Amniotic epithelial cell (primary cell): Measurements from ENCODE around the gene ADAT1.
A peak's percentile ranks its signal among the peaks of the same experiment; 100 is the strongest.
"Not testable (repeated sequence)": the region's sequence is repeated elsewhere in the genome, so short reads cannot be mapped to it uniquely, and the experiment has no call there.

Source experiments
- DNase-seq: peaks from one replicate; pipeline ENCODE4 v3.0.0-alpha.2; 2010; ENCODE audit warnings: low read depth

The ADAT1 gene

DNA sequence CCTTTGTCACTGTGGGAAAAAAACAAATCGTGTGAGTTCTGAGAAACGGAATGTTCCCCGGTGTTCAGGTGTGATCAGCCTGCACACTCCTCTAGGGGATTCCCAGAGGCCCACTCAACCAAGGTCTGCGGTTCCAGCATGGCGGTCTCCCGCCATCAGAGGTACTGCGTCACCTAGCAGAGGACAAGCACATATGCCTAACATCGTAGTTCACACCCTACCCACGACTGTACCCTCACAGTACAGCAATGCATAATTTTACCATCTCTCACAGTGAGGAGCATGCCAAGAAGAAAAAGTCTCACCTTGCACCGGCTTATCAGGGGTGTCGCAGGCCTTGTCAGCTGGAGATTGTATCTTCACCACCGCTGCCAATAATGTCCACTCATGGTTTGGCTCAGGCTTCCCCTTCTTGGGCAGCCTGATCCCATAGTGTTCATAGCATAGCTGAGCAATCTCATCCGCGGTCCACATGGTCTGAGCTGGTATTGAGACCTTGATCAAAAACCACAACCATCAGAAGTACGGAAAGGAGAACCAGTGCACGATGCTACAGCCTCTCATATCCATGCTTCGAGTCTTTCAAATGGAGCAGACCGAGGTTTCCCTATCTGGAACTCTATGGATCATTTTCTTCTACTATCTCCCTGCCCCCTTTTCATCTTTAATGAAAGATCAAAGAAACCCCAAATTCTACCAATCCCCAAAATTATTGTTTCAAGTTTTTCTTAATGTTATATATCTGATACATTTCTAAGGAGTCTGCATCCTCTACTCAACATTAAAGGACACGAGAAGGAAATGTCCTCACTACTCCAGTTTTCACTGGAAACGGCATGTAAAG, 2.5 kb downstream of the ADAT1 start:
- no peak for DNase-seq

- no peak for DNase-seq
These were observed 4.3 kb downstream of the ADAT1 start for GRCh38 chr16:75618780-75619179.

DNA sequence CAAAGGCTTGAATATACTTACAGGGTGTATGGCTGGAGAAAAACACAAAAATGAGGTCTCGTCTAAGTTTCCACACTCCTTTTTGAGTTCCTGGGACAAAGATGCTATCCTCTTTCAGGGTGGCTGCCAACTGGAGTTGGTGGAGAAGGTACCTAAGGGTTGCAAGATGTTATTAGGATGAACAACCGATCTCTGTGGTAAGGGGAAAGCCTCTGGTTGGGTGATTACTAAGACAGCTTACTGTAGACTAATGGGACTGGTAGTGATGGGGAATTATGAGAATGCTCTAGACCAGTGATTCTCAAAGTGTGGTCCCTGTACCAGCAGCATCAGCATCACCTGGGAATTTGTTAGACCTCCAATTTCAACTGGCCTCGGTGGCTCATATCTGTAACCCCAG, 6.0 kb downstream of the ADAT1 start:
- DNase-seq: no peak

DNA sequence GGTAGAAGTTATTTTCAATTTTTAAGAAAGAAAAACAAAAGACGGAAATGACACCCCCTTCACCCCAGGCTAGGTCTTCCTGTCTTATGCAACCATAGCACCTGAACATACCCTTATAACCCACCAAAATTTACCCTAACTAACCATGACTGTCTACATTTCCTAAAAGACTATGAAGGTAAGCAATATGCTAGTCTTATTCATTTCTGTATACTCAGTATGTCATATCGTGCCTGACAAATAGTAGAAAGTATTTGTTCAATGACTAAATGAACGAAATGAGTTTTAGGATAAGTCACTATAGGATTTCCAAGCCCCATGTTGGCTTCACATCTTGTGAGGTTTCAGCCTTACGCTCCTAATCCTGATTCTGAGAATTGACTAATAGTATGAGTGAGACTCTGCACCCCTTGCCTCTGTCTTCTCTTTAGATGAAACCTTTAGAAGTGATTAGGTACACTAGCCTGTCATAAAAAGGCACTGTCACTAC, 6.5 kb downstream of the ADAT1 start:
- DNase-seq: no peak

- DNase-seq: no peak
These were observed 7.5 kb downstream of the ADAT1 start for GRCh38 chr16:75615619-75616018.

DNA sequence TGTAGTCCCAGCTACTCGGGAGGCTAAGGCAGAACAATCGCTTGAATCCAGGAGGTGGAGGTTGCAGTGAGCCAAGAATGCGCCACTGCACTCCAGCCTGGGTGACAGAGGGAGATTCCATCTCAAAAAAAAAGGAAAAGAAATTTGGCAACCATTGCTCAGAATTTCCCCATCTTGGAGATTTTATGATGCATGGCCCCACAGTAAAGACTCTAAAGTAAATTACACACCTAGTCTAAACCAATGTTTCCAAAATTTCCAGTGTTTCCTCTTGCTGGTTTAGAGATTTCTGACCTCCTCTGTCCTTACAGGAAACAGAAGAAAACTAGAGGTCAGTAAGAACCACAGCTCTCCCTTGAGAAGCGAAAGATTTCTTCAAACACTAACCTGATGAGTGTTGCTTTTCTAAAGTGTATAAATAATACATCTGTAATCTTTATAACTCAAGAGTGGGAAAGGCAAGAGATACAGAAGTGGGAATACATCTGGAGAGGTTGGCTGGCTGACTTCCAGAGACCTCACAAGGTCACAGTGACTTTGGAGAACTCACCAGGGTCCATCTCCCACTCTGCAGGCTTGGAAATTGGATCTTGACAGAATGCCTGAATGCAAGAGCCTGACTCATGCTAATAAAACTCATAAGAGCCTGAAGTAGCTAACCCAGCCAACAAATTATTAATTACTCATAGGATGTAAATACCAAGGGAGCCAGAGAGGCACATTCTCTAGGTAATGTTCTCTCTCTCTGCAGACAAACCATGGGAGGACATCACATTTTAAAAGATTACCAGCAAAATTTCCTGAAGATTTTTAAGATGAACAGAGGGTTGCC, 8.8 kb downstream of the ADAT1 start:
- peak; percentile 73 for DNase-seq

DNA sequence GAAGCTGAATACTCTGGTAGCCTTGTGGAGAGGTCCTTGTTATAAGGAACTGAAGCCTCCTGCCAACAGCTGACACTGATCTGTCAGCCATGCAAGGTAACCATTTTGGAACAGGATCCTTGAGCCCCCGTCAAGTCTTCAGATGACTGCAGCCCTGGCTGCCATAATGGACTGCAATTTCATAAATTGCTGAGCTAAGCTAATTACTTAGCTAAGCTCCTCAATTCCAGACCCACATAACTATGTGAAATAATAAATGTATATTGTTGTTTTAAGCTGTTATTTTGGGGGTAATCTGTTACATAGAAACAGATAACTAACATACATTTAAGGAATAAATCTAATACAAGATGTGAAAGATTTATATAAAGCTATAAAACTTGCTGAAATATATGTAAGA, 16.6 kb downstream of the ADAT1 start:
- DNase-seq: no peak

- DNase-seq: no peak
These were observed 19.8 kb downstream of the ADAT1 start for GRCh38 chr16:75603241-75603640.

- DNase-seq: peak; percentile 23
These were observed 23.4 kb downstream of the ADAT1 start for GRCh38 chr16:75599452-75600277.

DNA sequence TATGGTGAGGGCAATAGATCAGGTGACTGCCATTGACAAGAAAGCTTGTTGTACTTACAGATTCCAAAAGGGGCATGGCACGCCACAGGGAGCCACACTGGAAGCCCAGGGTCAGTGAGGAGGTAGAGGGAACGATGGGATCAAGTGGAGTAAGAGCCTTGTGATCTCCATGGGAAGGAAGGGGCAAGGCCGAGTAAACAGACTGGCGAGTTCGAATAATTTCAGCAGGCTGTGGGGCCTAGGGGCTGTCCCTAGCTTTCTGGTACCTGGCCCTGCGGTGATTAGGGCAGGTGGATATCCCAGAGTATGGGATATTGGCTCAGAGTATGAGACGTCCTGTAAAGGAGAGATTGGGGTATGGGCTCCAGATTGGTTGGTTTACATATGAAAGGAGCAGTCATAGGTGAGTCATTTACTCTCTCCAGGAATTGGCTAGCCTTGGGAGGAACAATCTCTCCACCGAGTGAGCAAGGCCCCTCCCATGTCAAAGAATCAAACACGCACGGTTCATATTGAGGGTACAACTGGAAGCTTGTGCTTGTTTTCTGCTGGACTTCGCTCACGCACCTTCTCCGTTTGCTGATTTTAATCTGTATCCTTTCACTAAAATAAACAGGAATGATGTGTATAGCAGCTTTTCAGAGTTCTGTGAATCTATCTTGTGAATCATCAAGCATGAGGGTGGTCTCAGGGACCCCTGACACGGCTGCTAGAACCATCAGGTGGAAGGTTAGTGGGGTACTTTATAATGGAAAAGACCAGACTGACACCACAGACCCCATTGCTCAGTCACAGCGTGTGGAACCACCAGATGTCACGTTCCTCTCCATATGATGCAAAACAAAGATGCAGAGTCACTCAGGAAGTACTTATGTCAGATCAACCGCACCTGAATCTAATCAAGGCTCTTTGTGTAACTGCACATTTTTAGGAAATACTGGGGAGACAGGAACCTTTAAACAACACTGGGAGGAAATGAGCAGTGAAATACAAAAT, 29.0 kb downstream of the ADAT1 start:
- DNase-seq: peak; percentile 48

DNA sequence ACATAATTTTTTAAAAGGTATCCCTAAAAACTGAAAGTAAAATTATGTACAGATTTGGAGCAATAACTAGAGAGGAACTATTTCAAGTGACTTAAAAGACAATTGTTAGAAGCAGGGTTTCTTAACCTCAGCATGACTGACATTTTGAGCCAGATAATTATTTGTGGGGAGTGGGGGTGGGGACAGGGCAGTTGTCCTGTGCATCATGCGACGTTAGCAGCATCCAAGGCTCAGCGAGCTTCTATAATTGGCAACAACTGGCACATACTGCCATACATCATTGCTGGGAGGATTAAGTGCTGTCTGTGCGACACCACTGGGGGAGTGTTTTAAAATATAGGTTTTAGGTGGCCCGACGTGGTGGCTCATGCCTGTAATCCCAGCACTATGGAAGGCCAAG, 29.8 kb downstream of the ADAT1 start:
- DNase-seq: no peak

- DNase-seq: not testable (repeated sequence)
These were observed 31.2 kb downstream of the ADAT1 start for GRCh38 chr16:75591927-75592326.

GRCh38 chr16:75590920-75591843, 31.9 kb downstream of the ADAT1 start:
- DNase-seq: peak; percentile 67

DNA sequence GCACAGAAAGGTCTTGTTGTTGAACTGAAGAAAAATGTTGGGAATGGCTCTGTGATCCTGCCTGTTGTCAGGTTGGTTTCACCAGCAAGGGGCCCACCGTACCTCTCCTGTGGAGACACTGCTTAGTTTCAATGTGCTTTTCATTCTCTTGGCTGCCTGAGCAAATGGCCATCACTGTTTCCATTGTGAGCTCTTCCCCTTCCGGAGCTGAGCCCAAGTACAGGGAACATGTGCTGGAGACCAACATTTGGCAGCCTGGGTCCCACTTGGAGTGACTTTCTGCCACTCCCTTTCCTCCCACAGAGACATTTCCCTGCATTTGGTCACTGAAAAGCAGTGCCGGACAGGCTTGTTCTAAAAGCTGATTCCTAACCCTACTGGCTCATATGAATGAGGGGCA, 33.8 kb downstream of the ADAT1 start:
- DNase-seq: no peak

DNA sequence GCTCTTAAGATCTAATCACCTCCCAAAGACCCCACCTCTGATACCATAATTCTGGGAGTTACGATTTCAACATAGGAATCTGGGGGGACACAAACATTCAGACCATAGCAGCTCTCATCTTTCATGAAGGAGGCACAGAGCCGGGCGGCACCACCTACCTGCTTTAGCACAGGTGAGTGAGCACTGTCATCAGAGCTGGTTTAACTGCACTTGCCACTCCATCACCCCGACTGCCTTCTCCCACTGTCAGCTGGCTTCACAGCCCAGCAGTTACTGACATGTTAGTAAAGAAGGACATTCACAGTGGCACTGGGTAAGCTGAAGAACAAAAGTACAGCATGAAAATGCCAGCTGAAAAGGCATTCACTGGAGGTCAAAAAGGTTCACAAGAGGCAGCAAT, 34.4 kb downstream of the ADAT1 start:
- DNase-seq: no peak

DNA sequence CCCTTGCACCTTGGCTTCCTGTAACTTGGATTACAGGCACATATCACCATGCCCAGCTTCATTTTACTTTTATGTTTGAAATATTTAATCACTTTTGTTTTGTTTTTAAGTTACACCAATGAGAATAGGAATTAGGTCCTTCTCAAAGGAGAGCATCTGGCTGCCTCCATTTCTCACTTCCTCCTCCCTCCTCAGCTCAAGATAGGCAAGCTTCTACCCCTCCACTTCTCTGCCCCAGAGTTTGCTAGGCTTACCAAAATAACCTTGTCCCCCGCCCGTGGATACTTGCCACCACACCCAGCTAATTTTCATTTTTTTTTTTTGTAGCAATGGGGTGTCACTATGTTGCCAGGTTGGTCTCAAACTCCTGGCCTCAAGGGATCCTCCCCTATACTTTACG, 39.0 kb downstream of the ADAT1 start:
- no peak for DNase-seq

DNA sequence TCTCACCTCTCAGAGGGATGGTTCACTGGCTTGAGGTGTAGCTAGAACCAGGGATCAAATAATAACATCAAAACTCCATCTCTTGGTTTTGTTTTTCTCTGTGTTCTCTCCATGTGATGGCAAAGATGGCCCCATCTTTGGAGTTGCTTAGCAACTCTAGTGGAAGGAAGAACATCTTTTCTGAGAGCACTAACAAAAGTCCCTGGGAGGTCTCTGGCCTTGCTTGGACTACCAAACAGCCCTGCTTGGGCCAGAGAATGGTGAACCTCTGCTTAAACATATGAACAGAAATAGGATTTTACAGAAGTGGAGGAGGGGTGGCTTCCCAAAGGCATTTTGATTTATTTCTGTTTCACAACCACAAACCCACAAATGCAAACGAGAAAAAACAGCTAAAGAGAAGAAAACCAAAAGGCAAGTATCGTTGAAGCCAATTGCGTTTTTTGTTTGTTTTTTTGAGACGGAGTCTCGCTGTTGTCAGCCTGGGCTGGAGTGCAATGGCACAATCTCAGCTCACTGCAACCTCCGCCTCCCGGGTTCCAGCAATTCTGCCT, 43.7 kb downstream of the ADAT1 start:
- no peak for DNase-seq

DNA sequence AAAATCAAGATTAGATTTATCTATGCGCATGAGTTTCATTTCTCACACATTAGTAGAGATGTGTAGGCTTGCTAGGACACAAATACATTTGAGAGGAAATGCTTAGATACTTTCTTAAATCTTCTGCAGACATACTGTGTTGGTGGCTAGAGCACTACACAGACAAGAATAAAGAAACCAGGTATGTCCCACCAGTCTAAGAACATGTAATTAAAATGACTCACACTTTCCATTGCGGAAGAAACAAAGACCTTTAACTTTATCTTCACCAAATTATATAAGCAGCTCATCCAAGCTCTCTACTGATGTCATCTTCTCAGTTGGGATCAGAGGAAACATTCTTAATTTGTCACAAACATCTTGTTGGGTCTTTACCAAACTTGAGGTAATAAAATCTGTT, 44.4 kb downstream of the ADAT1 start:
- no peak for DNase-seq

GRCh38 chr16:75578212-75578611, 44.9 kb downstream of the ADAT1 start:
- no peak for DNase-seq
